GM12873 (cell line): ENCODE measurements around the gene PCIF1.
A peak's percentile ranks its signal among the peaks of the same experiment; 100 is the strongest.

ENCODE experiments used
- TF ChIP-seq, protein P1 (sequence below): IDR thresholded peaks from 2 replicates; pipeline ENCODE4 v1.5.1; 2012; ENCODE audit warnings: low read depth, mild to moderate bottlenecking, moderate library complexity, low read length, control low read depth; ENCODE audit not compliant: insufficient read depth; ENCODE audit errors: missing control alignments

The PCIF1 gene

DNA sequence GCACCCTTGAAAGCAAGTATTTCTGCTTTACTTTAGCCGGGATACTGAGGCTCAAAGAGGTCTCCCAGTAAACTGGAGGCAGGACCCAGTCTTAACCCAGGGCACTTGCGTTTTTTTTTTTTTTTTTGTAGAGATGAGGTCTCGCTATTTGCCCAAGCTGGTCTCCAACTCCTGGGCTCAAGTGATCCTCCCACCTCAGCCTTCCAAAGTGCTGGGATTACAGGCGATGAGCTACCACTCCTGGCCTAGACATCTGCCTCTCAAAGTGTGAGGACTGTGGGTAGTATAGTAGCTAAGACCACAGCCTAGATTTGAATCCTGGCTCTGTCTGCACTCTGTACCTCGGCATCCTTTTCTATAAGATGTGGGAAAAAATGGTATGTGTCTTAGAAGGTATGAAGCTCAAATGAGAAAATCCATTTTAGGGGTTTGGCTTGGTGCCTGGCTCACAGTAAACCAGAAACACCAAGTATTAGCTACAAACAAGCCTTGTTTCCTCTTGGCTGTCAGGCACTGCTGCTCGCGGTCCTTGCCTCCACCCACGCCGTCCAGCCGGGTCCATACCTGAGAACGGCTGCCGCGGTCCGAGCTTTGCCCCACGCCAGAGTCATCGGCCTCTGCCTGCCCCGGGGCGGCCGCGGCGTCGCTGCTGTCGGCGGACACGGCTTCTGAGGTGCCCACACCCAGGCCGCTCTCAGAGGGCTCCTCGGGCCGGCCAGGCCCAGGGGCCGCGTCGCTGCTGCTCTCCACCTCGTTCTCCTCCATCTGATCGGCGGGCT is 36.4 kb downstream of the PCIF1 start:
- TF ChIP-seq, protein P1, sequence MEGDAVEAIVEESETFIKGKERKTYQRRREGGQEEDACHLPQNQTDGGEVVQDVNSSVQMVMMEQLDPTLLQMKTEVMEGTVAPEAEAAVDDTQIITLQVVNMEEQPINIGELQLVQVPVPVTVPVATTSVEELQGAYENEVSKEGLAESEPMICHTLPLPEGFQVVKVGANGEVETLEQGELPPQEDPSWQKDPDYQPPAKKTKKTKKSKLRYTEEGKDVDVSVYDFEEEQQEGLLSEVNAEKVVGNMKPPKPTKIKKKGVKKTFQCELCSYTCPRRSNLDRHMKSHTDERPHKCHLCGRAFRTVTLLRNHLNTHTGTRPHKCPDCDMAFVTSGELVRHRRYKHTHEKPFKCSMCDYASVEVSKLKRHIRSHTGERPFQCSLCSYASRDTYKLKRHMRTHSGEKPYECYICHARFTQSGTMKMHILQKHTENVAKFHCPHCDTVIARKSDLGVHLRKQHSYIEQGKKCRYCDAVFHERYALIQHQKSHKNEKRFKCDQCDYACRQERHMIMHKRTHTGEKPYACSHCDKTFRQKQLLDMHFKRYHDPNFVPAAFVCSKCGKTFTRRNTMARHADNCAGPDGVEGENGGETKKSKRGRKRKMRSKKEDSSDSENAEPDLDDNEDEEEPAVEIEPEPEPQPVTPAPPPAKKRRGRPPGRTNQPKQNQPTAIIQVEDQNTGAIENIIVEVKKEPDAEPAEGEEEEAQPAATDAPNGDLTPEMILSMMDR = no peak

DNA sequence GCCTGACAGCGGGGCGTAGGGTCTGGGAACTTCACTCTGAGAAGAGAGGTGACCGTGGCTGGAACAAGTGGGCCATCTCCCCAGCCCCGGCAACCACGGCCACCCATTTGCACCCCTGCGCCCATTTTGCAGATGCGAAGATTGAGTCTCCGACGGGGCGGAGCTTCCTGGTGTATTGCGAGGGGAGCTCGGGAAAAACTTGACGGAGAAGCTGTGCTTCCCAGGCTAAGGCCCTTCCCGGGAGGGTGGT is 36.9 kb downstream of the PCIF1 start:
- TF ChIP-seq, protein P1 = no peak

DNA sequence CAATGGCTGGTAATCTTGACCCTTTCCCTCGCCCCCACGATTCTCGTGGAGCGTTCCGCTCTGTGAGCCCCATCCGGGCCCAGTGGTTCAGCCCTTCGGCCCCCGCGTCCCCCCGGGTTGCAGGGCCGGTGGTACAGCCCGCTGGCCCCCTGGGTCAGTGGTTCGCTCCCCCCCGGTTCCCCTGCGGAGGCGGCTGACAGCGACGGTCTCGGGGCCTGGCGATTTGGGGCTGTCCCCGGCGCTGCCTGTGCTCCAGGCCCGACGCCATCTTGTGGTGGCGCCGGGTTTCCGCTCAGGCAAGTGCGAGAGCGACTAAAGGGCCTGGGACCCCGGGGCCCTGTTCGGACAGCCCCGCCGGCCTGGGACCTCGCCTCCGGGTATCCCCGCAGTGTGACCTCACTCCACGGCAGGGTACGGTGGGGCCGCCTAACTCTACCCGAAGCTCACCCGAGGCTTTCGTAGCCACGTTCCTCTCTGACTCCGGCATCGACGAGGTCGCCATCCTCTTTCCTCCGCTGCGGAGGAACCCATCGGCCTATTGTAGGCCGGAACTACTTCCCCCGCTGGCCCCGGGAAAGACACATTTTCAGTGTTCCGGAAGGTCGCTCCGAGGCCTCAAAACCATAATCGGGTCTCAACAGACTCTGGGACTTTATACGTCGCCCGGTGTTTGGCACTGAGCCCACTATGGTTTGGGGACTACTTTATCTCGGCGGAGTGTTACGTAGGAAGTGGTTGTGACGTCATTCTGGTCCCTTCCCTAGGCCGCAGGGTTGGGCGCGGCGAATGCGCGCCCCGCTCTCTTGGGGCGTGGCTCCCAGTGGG is 37.4 kb downstream of the PCIF1 start, which contains the start of gene ZNF335:
ZNF335 (minus strand) TSS at position 529 of the 825 bp plus-strand sequence. CDS start 793 bp downstream, outside the sequence.
- TF ChIP-seq, protein P1 = peak; percentile 15

DNA sequence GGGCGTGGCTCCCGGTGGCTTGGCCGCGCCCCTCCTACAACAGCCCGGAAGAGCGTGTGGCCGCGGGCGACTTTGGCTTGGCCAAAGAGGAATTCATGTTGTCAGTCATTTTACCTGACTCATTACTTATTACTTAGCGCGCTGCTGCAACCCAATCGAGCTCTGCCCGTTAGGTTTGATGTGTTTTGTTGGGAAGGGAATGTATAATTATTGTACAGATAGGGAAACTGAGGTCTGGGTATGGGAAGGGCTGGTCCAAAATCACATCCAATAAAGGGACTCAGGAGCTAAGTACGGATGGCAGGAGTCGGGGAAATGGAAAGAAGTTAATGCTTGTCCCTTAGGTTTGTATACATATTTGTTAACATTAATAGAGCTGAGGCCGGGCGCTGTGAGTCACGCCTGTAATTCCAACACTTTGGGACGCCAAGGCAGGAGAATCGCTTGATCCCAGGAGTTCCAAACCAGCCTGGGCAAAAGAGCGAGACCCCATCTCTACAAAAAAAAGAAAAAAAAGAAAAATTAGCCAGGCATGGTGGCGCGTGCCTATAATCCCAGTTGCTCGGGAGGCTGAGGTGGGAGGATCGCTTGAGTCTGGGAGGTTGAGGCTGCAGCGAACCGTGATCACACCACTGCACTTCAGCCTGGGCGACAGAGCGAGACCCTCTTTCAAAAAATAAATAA is 38.2 kb downstream of the PCIF1 start:
- TF ChIP-seq, protein P1 = no peak

DNA sequence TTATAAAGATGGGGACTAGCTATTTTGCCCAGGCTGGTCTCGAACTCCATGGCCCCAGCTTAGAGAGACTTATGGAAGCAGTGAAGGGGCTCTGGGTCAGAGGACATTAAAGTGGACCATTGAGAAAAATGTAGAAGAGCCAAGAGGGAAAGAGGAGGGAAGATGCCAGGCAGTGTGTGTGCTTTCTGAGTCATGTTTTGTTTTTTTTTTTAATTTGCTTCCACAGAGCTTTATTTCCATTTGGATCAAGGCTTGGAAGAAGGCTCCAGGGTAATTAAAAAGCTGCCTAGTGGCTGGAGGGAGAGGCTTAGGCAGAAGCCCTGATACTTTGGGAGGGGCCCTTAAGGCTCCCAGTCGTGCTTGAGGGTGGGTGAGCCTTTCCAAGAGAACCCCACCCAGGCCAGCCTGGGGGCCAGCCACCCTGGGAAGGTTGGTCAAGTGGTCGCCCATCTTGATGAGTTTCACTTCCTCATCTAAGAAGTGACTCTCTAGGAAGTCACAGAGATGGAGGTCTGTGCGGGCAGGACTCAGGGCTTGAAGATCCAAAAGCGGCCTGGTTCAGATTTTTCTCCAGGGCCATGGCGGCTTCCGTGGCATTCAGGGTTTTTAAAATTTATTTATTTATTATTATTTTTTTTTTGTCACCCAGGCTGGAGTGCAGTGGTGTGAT is 40.5 kb downstream of the PCIF1 start:
- TF ChIP-seq, protein P1 = no peak

DNA sequence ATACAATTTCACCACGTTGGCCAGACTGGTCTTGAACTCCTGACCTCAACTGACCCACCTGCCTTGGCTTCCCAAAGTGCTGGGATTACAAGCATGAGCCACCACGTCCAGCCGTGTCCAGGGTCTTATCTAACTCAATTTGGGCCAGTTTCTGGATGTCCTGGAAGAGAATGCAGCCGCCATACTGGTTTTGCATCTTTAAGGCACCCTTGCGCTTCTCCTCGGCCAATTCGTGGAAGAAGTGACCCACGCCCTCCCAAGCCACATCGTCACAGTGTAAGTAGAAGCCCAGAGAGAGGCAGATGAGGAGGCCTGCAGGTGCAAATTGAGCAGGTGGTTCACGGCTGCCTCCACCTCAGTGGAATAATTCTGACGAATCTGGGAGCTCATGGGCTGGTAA is 41.2 kb downstream of the PCIF1 start:
- TF ChIP-seq, protein P1 = no peak
